ENCODE results near the gene BCAM.
"Not testable (repeated sequence)": the region's sequence is repeated elsewhere in the genome, so short reads cannot be mapped to it uniquely, and the experiment has no call there.

Gene BCAM

DNA sequence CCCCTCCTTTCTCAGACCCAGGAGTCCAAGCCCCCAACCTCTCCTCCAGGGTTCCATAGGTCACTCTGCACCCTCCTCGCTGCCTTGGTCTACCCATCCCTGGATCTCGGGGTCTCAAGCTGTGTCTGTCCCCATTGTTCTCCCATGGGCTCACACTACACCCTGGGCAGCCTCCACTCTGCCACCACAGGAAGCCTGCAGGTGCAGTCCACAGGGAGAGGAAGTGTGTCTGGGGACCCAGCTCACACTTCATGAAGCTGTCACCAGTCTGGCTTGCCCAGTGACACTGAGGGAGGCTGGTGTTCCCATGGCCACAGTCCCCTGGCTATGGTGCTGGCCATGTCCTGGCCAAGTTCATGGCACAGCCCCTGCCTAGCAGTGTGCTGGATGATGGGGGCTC, 42.5 kb downstream of the BCAM start:
- no peak for DNase-seq

DNA sequence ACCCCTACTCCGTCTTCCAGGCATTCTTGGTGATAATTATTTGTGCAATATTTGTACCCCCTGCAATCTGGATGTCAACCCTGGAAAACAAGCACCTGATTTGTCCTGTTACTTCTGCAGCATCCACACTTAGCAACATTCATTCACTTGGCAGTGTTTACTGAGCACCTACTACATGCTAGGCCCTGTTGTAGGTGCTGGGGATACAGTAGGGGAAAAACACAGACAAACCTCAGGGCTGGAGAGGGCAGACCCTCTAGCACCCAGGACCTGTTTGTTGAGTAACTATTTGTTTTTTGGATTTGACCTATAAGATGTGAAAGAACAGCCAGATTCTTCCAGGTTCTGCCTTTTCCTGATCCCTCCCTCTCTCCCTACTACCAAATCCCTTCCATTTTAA, 46.7 kb downstream of the BCAM start:
- no peak for DNase-seq

DNA sequence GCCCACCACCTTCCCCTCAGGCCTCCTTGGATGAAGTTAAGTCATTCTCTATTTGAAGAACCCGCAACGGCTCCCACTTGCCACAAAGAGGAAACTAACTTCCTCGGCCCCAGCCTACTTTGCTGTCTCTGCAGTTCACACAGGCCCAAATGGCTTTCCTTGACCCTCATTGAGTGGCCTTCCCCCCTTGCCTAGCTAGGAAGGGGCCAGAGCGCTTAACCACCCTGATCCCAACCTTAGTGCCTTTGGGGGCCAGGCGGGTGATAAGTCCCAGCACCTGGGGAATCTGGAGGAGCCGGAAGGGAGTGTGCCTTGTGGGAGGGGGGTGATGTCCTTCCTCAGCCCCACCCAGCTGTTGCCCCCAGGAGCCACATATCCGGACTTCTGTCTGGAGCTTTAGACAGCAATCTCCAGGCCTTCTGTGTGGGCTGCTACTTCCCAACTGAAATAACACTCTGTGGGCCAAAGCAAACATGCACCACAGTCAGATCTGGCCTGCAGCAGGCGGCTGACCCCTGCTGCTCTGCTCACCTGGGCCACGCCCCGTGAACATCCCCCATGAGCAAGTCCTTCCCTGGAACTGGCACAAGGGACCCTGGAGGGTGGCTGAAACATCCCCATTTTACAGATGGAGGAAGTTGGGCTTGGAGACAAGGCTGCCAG, 47.6 kb downstream of the BCAM start:
- DNase-seq: no peak

DNA sequence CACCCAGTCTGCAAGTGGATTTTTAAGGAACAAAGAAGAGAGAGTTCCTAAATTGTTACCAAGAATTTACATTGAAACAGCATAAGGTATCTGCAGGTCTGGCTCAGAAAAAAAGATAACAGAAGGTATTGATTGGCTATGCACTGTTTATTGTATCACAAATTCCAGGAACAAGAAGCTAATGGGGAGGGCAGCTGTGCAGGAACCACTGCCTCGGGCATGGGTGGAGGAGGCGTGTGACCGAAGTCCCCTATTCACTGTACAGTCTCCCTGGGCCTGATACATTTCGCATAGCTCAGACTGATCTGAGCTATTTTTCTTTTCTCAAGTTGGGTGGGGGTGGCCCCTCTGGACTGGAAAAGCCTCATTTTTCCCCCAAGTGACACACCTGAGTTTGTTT, 48.9 kb downstream of the BCAM start:
- DNase-seq: no peak

DNA sequence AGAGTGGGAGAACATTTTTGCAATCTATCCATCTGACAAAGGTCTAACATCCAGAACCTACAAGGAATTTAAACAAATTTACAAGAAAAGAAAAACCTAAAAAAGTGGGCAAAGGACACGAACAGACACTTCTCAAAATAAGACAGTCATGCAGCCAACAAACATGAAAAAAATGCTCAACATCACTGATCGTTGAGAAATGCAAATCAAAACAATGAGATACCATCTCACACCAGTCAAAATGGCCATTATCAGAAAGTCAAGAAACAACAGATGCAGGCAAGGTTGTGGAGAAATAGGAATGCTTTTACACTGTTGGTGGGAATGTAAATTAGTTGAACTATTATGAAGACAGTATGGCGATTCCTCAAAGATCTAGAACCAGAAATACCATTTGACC, 52.7 kb downstream of the BCAM start:
- not testable (repeated sequence) for DNase-seq

DNA sequence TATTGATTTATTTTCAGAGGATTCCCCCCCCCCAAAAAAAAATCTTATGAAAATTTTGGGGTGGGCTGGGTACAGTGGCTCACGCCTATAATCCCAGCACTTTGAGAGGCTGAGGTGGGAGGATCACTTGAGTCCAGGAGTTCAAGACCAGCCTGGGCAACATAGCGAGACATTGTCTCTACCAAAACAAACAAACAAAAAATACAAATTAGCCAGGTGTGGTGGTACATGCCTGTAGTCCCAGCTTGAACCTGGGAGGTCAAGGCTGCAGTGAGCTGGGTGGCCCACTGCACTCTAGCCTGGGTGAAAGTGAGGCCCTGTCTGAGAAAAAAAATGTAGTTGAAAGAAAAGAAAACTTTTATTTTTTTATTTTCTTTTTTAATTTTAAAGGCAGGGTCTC, 55.1 kb downstream of the BCAM start:
- DNase-seq: no peak

DNA sequence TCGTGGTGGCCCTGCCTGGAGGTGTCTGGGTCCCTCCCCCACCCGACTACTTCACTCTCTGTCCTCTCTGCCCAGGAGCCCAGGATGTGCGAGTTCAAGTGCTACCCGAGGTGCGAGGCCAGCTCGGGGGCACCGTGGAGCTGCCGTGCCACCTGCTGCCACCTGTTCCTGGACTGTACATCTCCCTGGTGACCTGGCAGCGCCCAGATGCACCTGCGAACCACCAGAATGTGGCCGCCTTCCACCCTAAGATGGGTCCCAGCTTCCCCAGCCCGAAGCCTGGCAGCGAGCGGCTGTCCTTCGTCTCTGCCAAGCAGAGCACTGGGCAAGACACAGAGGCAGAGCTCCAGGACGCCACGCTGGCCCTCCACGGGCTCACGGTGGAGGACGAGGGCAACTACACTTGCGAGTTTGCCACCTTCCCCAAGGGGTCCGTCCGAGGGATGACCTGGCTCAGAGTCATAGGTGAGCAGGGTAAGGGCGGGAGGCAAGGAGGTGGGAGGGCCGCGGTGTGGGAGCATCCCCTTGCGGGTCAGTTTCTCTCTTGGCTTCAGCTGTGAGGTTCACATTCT, 56.4 kb downstream of the BCAM start:
- no peak for DNase-seq

DNA sequence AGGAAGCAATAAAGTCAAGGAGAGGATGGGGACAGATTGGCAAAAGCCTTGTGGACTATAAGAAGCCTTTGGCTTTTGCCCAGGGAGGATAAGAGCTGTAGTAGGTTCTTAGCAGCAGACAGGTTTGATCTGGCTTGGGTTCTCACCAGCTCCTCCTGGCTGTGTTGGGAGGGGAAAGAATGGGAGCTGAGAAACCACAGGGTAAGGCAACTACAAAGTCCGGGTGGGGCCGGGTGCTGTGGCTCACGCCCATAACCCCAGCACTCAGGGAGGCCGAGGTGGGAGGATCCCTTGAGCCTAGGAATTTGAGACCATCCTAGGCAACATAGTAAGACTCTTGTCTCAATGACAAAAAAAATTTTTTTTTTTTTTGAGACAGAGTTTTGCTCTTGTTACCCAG, 57.8 kb downstream of the BCAM start:
- no peak for DNase-seq

DNA sequence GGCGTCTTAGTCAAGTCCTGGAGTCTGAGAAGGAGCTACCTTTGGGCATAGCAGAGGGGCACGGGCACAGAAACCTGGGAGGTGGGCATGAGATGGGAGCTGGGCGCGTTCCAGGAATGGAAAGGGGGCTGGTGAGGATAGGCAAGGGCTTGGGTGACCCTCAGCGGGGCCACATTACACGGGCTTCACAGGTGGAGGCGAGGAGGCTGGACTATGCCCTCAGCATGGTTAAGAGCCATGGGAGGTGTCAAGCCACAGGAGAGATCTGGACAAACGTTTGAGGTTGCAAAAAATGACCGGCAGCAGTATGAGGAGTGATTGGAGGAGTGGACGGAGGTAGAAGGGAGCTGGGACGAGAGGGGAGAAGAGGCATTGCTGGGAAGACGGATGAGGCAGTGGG, 58.7 kb downstream of the BCAM start:
- no peak for DNase-seq

DNA sequence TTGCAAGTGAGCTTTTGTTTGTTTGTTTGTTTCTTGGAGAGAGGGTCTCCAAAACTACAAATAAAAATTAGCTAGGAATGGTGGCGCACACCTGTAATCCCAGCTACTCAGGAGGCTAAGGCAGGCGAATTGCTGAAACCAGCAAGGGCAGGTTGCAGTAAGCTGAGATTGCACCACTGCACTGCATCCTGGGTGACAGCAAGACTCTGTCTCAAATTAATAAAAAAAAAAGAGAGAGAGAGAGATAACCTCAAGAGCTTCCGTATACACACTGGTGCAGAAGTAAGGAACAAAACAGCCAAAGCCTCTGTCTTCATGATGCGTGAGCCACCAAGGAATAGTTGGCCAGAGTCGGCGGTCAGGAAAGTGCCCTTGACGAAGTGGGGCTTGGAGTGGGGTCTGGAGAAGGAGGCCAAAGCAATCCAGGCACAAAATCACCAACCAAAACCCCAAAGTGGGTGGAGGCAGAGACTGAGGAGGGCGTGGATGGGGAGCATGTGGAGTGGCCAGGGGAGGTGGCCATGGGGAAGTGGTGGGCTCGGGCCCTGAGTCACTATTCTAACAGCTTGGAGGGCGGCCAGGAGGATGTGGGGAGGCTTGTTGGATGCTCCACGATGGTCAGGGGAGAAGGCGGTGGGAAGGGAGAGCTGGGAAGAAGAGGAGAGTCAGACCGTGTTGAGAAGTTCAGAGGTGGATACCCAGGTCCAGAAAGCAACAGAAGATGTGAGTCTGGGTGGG, 61.0 kb downstream of the BCAM start:
- no peak for DNase-seq

All from activated CD4-positive, alpha-beta T cell treated with anti-CD3 and anti-CD28 coated beads for 1 hour (primary cell).